GM20000 (cell line): Measurements from ENCODE around the gene GPX3.

Source experiments
- DNase-seq: peaks from one replicate; pipeline ENCODE4 v3.0.0; 2012; ENCODE audit warnings: low spot score
- CTCF ChIP-seq: IDR thresholded peaks from 2 replicates; pipeline ENCODE4 v1.5.1; 2012; ENCODE audit warnings: mild to moderate bottlenecking, control low read depth; ENCODE audit errors: extremely low read depth, missing control alignments

Gene GPX3

GRCh38 chr5:151027961-151028479 is 7.6 kb downstream of the GPX3 start:
- no peak for DNase-seq
- TF ChIP-seq CTCF = no peak

GRCh38 chr5:151028717-151029116 is 8.3 kb downstream of the GPX3 start:
- DNase-seq = no peak
- no peak for TF ChIP-seq CTCF

GRCh38 chr5:151029179-151030055 is 9.0 kb downstream of the GPX3 start:
- DNase-seq = no peak
- no peak for TF ChIP-seq CTCF

- DNase-seq = no peak
- no peak for TF ChIP-seq CTCF
Measured at GRCh38 chr5:151030056-151030336, 9.6 kb downstream of the GPX3 start.

- no peak for DNase-seq
- TF ChIP-seq CTCF = no peak
Measured at GRCh38 chr5:151030379-151030778, 10.0 kb downstream of the GPX3 start.

GRCh38 chr5:151031554-151031953 is 11.2 kb downstream of the GPX3 start:
- TF ChIP-seq CTCF = no peak
- no peak for DNase-seq

GRCh38 chr5:151033217-151033934 is 13.0 kb downstream of the GPX3 start:
- TF ChIP-seq CTCF = no peak
- DNase-seq = no peak
